A673 (cell line): ENCODE results near the gene SLC4A2. TPM values are rescaled to one million over a fixed set of nuclear protein-coding genes. Genes with fewer than 3 reads are reported as not detected.

Experiments used
- BruUV-seq: library from RNA; stranded (reverse); fragments of 400-500 nt; replicated peaks from 2 replicates; lab custom pipeline; 2021; lab: Mats Ljungman, UMichigan
- CTCF ChIA-PET: fragments of 300-600 bp; sonication (Branson Sonifier 250); formaldehyde crosslinking; loops from one replicate; lab custom pipeline; 2022; ENCODE audit warnings: antibody characterized with exemption; lab: Charles Lee
- POLR2A ChIA-PET: fragments of 300-600 bp; sonication (Branson Sonifier 250); formaldehyde crosslinking; loops from one replicate; lab custom pipeline; 2022; ENCODE audit warnings: antibody characterized with exemption; ENCODE audit not compliant: low non-redundant PET; lab: Charles Lee
- DNase-seq: peaks from one replicate; pipeline ENCODE4 v3.0.0-alpha.2; 2015; ENCODE audit warnings: low spot score
- H3K27ac ChIP-seq: fragments of 200-600 bp; sonication (generic); 2 replicates; pipeline ENCODE4 v1.5.1; 2016; ENCODE audit warnings: mixed run types, low read depth, mild to moderate bottlenecking, mixed read lengths, antibody characterized with exemption, low read length; ENCODE audit not compliant: poor library complexity, severe bottlenecking
- H3K27me3 ChIP-seq: fragments of 200-600 bp; sonication (generic); replicated peaks from 2 replicates; pipeline ENCODE4 v1.6.1; 2017; ENCODE audit warnings: mixed run types, low read depth, mild to moderate bottlenecking, mixed read lengths, antibody characterized with exemption, low read length; ENCODE audit not compliant: insufficient read depth, poor library complexity
- H3K36me3 ChIP-seq: fragments of 200-600 bp; sonication (generic); 2 replicates; pipeline ENCODE4 v1.6.1; 2016; ENCODE audit warnings: mixed run types, mild to moderate bottlenecking, mixed read lengths, antibody characterized with exemption, low read length; ENCODE audit not compliant: insufficient read depth, poor library complexity, severe bottlenecking
- H3K4me1 ChIP-seq: fragments of 200-600 bp; sonication (generic); 2 replicates; pipeline ENCODE4 v1.6.1; 2017; ENCODE audit warnings: mixed run types, mild to moderate bottlenecking, mixed read lengths, antibody characterized with exemption, low read length; ENCODE audit not compliant: insufficient read depth, poor library complexity, severe bottlenecking
- H3K4me3 ChIP-seq: fragments of 200-600 bp; sonication (generic); 2 replicates; pipeline ENCODE4 v1.5.1; 2016; ENCODE audit warnings: low read depth, mixed run types, mild to moderate bottlenecking, mixed read lengths, low read length; ENCODE audit not compliant: poor library complexity, severe bottlenecking
- H3K9me3 ChIP-seq: fragments of 200-600 bp; sonication (generic); 2 replicates; pipeline ENCODE4 v1.6.1; 2016; ENCODE audit warnings: mixed run types, low read depth, mild to moderate bottlenecking, mixed read lengths, antibody characterized with exemption, low read length; ENCODE audit not compliant: poor library complexity, severe bottlenecking
- EZH2 ChIP-seq: fragments of 200-600 bp; sonication (generic); IDR thresholded peaks from 2 replicates; pipeline ENCODE4 v1.6.1; 2017; ENCODE audit warnings: borderline replicate concordance, low read depth, mild to moderate bottlenecking, mixed read lengths, antibody characterized with exemption, low read length; ENCODE audit not compliant: poor library complexity, severe bottlenecking
- intact Hi-C: fragments of 100-400 bp; cut with micrococcal nuclease; formaldehyde crosslinking; loops from one replicate; pipeline ENCODE4 v1.10.0; 2022; ENCODE audit not compliant: unreplicated experiment
- total RNA-seq: library from RNA; stranded (reverse); gene quantifications from 2 replicates; pipeline ENCODE4 v1.2.3, GENCODE V29; 2021
- TF ChIP-seq, protein P1 (sequence below): fragments of 300-800, 200-600 bp; sonication (generic); conservative IDR thresholded peaks from 2 replicates; pipeline ENCODE4 v1.5.1; 2017; ENCODE audit warnings: low read depth, mild to moderate bottlenecking, antibody characterized with exemption, low read length, moderate library complexity, mixed read lengths

SLC4A2 gene
- total RNA-seq, 1 experiment from 2014 or later = 222 TPM

DNA sequence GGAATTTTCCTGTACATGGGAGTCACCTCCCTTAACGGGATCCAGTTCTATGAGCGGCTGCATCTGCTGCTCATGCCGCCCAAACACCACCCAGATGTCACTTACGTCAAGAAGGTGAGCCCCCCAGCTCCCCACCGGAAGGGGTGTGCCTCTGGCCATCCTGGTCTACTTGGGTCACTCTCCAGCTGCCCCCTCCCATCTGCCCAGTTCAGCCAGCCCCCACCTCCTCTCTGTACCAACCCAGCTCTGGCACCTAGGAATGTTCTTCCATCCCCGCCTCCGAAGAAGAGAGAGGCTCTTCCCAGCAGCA, 16.2 kb downstream of the SLC4A2 start:
- Histone ChIP-seq H3K4me3 (no peak overlapping the region), H3K36me3 (peaks cover 63% of the 10 kb centered on the region), H3K27me3 (no peaks in the 10 kb centered on the region), H3K27ac (no peak overlapping the region), H3K4me1 (peaks cover 13% of the 10 kb centered on the region), H3K9me3 (no peaks in the 10 kb centered on the region)
- ChIA-PET CTCF (interaction anchor here (0.6 kb wide), 2 partner anchors 15 to 19 kb away, joined by 5 to 6 read pairs; no protein-coding TSS in a partner anchor), POLR2A (no interaction called here)
- BruUV-seq = no TSS peak
- no peak for DNase-seq
- TF ChIP-seq, protein P1, sequence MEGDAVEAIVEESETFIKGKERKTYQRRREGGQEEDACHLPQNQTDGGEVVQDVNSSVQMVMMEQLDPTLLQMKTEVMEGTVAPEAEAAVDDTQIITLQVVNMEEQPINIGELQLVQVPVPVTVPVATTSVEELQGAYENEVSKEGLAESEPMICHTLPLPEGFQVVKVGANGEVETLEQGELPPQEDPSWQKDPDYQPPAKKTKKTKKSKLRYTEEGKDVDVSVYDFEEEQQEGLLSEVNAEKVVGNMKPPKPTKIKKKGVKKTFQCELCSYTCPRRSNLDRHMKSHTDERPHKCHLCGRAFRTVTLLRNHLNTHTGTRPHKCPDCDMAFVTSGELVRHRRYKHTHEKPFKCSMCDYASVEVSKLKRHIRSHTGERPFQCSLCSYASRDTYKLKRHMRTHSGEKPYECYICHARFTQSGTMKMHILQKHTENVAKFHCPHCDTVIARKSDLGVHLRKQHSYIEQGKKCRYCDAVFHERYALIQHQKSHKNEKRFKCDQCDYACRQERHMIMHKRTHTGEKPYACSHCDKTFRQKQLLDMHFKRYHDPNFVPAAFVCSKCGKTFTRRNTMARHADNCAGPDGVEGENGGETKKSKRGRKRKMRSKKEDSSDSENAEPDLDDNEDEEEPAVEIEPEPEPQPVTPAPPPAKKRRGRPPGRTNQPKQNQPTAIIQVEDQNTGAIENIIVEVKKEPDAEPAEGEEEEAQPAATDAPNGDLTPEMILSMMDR = no peak
- intact Hi-C loops = no loop called here

DNA sequence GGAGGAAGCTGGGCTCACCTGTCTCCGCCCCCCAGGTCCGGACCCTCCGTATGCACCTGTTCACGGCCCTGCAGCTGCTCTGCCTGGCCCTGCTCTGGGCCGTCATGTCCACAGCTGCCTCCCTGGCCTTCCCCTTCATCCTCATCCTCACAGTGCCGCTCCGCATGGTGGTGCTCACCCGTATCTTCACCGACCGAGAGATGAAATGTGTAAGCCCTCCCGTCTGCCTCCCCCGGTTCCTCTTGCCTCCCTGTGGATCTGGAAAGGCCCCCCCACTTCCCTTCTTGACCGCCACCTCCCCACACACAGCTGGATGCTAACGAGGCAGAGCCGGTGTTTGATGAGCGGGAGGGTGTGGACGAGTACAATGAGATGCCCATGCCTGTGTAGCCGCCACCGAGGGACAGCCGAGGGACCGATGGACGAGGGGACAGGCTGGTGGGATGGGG, 16.6 kb downstream of the SLC4A2 start:
- Histone ChIP-seq H3K4me3 (no peak overlapping the region), H3K36me3 (peaks cover 59% of the 10 kb centered on the region), H3K4me1 (peaks cover 14% of the 10 kb centered on the region), H3K27me3 (no peaks in the 10 kb centered on the region), H3K9me3 (no peaks in the 10 kb centered on the region), H3K27ac (no peak overlapping the region)
- DNase-seq = no peak
- intact Hi-C loops = no loop called here
- no peak for TF ChIP-seq EZH2
- TF ChIP-seq, protein P1 = no peak
- TSS peak; percentile 70 for BruUV-seq
- CTCF ChIA-PET = interaction anchor here (0.6 kb wide), 1 partner anchor 15 kb away, joined by 6 read pairs; no protein-coding TSS in a partner anchor
- POLR2A ChIA-PET = no interaction called here

DNA sequence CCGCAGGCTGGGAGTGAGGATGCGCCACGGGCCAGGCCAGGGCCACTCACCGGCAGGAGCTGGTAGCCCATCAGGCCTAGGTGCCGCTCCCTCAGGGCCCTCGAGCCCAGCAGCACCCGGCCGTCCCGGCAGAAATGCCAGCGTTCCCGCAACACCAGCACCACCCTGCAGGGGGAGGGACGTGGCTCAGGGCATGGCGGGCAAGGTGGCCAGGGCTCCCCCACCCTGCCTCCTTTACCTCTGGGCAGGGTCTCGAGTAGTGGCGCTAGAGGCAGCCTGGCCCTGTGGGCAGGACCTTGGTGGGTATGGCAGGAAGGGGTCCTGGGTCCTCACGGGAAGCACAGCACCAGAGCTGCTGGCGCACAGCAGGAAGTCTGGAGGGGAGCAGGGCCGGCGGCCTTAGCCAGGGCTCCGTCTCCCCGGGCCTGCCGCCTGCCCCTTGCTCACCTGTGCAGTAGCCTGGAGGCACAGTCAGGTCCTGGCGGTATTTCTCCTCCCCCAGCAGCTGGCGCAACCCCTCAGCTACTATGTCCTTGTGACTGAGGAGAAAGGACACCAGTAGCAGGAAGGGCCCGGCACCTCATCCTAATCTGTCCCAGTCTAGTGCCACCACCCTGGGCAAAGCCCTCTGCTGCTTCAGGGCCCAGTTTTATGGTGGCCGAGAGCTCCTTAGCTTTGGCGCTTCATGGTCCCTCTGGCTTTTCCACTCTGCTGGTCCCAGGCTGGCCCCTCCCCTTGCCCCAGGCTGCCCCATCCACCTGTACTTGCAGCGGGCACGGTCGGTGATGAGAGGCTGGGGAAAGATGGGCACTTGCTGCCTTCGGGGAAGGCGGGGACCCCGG, 17.7 kb downstream of the SLC4A2 start:
- peaks cover 25% of the 10 kb centered on the region for H3K4me1 ChIP-seq
- H3K9me3 ChIP-seq = no peaks in the 10 kb centered on the region
- peaks cover 49% of the 10 kb centered on the region for H3K36me3 ChIP-seq
- no peaks in the 10 kb centered on the region for H3K27me3 ChIP-seq
- no TSS peak for BruUV-seq
- no peak for DNase-seq
- CTCF ChIA-PET = no interaction called here
- no peak overlapping the region for H3K4me3 ChIP-seq
- intact Hi-C loops = no loop called here
- POLR2A ChIA-PET = no interaction called here
- TF ChIP-seq EZH2 = no peak
- TF ChIP-seq, protein P1 = peak; percentile 49
- H3K27ac ChIP-seq = no peak overlapping the region
